ENCODE measurements around the gene AURKA.
"Not testable (repeated sequence)": the region's sequence is repeated elsewhere in the genome, so short reads cannot be mapped to it uniquely, and the experiment has no call there.

AURKA gene

GRCh38 chr20:56353356-56353755 is 38.7 kb downstream of the AURKA start:
- no peak for DNase-seq

- DNase-seq = no peak
Observed at GRCh38 chr20:56352345-56353055, 39.5 kb downstream of the AURKA start.

GRCh38 chr20:56350842-56351241 is 41.2 kb downstream of the AURKA start:
- no peak for DNase-seq

GRCh38 chr20:56348746-56349145 is 43.3 kb downstream of the AURKA start:
- DNase-seq = no peak

- DNase-seq = no peak
Observed at GRCh38 chr20:56348305-56348693, 43.7 kb downstream of the AURKA start.

GRCh38 chr20:56347628-56348304 is 44.2 kb downstream of the AURKA start:
- DNase-seq = no peak

- no peak for DNase-seq
Observed at GRCh38 chr20:56345911-56346310, 46.1 kb downstream of the AURKA start.

- DNase-seq = no peak
Observed at GRCh38 chr20:56343861-56344381, 48.1 kb downstream of the AURKA start.

GRCh38 chr20:56342783-56343182 is 49.2 kb downstream of the AURKA start:
- DNase-seq = no peak

- DNase-seq = not testable (repeated sequence)
Observed at GRCh38 chr20:56336709-56337108, 55.3 kb downstream of the AURKA start.

- DNase-seq = no peak
Observed at GRCh38 chr20:56328861-56329260, 63.2 kb downstream of the AURKA start.

- DNase-seq = no peak
Observed at GRCh38 chr20:56324806-56325205, 67.2 kb downstream of the AURKA start.

GRCh38 chr20:56323656-56324055 is 68.4 kb downstream of the AURKA start:
- no peak for DNase-seq

- DNase-seq = no peak
Observed at GRCh38 chr20:56323206-56323605, 68.8 kb downstream of the AURKA start.

GRCh38 chr20:56322681-56323080 is 69.3 kb downstream of the AURKA start:
- no peak for DNase-seq

Measured in CD4-positive, alpha-beta T cell treated with Interferon gamma for 1 hour (primary cell).